Measurements from ENCODE around the gene IRX2.

GRCh38 chr5:2708751-2709150 is 42.7 kb downstream of the IRX2 start:
- no peak for TF ChIP-seq SP1 (IDR thresholded peaks at IDR 0.05; ENCODE audit: low read depth, low read length)
- TF ChIP-seq EP300 (IDR thresholded peaks at IDR 0.05; ENCODE audit: borderline replicate concordance in 1 of 2, low read depth in 2 of 2, low read length in 2 of 2): no peak
- TF ChIP-seq ATF3 (IDR thresholded peaks at IDR 0.05; ENCODE audit: insufficient read depth, low read depth, low read length): no peak
- TF ChIP-seq CTCF (IDR thresholded peaks at IDR 0.05; ENCODE audit: control extremely low read depth in 1 of 3, insufficient read depth in 1 of 3, low read depth in 1 of 3, low read length in 3 of 3): no peak
